Fibroblast of the aortic adventitia (primary cell): ENCODE results near the gene SH2D1A. TPM values are rescaled to one million over a fixed set of nuclear protein-coding genes. Genes with fewer than 3 reads are reported as not detected.

Source experiments
- DNase-seq: peaks from one replicate; pipeline ENCODE4 v3.0.0-alpha.2; 2010; ENCODE audit warnings: low read depth
- H3K4me3 ChIP-seq: 2 replicates; pipeline ENCODE4 v1.5.1; 2011; ENCODE audit warnings: low read depth, mild to moderate bottlenecking, control low read depth, low read length, moderate library complexity
- small RNA-seq: library from RNA; depleted of rRNA; stranded (forward); fragments of <200 nt; gene quantifications from one replicate; pipeline ENCODE3, GENCODE V24; 2012
- total RNA-seq: library from RNA; depleted of rRNA; stranded (reverse); fragments of >200 nt; gene quantifications from 2 replicates; pipeline ENCODE4 v1.2.3, GENCODE V29; 2012; ENCODE audit warnings: low replicate concordance
- TF ChIP-seq, protein P1 (sequence below): IDR thresholded peaks from 2 replicates; pipeline ENCODE4 v1.5.1; 2011; ENCODE audit warnings: mild to moderate bottlenecking, low read length, control low read depth, inconsistent platforms; ENCODE audit not compliant: insufficient read depth

SH2D1A gene
- total RNA-seq, 1 donor: not detected

DNA sequence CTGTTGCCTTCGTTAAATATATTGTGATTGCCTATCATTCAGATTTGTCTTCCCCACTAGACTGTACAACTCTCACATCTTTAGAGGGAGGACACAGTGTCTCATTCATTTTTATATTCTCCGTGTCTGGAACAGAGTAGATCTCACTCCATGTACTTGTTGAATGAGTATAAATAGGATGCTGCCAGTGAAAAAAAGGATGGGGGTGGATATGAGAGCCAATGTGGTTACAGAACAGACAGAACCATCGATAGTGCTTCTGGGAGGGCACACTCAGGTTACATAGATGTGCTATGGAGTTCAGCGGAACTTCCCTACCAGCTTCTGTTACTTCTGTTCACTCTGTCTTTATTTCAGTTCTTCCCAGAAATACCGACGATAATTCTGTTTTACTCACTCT, 66.9 kb downstream of the SH2D1A start:
- DNase-seq: no peak
- H3K4me3 ChIP-seq: no peak overlapping the region
- TF ChIP-seq, protein P1, sequence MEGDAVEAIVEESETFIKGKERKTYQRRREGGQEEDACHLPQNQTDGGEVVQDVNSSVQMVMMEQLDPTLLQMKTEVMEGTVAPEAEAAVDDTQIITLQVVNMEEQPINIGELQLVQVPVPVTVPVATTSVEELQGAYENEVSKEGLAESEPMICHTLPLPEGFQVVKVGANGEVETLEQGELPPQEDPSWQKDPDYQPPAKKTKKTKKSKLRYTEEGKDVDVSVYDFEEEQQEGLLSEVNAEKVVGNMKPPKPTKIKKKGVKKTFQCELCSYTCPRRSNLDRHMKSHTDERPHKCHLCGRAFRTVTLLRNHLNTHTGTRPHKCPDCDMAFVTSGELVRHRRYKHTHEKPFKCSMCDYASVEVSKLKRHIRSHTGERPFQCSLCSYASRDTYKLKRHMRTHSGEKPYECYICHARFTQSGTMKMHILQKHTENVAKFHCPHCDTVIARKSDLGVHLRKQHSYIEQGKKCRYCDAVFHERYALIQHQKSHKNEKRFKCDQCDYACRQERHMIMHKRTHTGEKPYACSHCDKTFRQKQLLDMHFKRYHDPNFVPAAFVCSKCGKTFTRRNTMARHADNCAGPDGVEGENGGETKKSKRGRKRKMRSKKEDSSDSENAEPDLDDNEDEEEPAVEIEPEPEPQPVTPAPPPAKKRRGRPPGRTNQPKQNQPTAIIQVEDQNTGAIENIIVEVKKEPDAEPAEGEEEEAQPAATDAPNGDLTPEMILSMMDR: no peak

DNA sequence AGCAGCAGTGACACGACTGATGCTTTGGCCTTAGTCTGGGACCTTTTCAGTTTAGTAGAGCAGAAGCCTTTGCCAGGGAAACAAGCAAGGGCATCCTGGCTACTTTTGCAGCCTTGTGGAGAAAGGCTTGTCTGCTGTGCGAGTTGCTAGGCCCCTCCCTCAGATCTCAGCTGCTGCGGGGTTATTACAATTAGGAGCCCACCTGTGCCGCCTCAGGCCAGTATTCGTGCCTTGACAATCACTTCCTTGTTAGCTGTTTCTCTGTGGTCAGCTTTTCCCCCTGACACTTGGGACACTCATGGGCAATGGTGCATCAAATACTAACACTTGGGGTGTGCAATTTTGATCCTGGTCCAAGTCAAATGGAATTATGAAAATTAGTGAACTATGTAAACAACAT, 67.9 kb downstream of the SH2D1A start:
- TF ChIP-seq, protein P1: no peak
- no peak overlapping the region for H3K4me3 ChIP-seq
- DNase-seq: no peak

DNA sequence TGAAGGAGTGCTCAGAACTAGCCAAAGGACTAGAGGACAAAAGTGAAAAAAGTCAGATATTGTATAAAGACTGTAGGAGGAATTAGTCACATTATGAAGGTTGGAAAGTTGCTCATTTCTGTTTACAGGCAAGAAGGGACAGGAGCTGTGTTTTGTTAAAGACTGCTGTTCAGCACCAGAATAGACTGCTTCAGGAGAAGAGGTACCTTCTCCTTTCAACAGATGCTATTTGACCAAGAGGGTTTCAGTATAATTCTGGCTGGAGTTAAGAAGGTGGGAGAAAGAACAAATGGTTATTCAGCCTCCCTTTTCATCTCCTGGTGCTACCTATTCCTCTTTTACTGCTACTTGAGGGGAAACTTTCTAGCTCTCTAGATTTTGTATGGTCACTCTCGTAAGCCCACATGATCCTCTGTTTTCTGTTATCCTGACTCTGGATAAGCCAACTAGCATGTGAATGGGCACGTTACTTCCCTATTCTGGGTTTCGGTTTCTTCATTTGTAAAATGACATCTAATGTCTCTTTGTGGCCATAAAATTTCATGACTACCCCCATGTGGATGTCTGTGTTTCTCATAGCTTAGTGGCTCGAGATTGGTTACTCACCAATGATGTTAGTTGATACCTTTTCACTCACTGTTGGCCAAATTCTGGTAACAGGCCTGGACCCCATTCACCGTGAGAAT, 68.9 kb downstream of the SH2D1A start:
- H3K4me3 ChIP-seq: no peak overlapping the region
- TF ChIP-seq, protein P1: no peak
- DNase-seq: no peak

DNA sequence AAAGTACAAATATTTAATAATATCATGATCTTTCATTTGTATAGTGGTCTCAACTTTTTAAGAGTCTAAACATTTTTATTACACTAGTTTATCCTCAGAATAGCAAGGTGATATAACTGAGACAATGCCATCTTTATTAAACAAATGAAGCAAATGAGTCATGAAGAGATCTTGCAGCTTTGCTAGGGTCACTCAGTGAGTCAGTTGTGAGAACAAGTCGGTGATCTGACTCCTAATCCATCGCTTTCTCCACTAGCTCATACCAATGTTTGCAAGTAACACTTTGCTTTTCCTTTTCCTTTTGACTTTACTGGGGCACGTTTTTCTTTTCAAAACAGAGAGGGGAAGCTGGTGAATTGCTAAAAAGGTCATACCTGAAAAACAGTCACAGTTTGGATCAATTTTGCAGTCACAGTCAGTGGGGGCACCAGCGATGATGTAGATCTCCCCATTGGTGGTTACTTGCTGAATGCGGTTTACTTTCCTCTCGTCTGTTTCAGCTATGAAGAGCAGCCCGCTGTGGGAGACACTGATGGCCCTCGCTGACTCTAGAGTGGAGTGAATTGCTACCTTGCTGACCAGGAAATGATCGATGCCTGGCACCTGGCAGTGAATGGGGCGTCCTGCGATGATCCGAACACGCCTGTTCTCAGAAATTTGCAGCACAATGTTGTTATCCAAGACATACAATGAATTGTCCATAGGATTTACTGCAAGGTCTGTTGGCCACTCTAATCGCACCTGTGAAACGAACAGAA, 75.7 kb downstream of the SH2D1A start:
- TF ChIP-seq, protein P1: no peak
- no peak for DNase-seq
- H3K4me3 ChIP-seq: no peak overlapping the region

Small RNA genes lying within 50 kb of the gene (small RNA-seq; reads per million reads assigned to genes)
- not detected for gene AL022718.1

Other genes starting within 250 kb of the SH2D1A start
- 0.09 TPM in 1 of 2 replicates, not detected in the other for gene TEX13D, start 13.9 kb upstream of the SH2D1A start, total RNA-seq